Heart left ventricle (tissue), 16 donors: ENCODE data around the gene PRSS33. TPM values are rescaled to one million over a fixed set of nuclear protein-coding genes. Genes with fewer than 3 reads are reported as not detected.

Experiments
- ATAC-seq, 4 donors: fragments of 200-7000 bp; cut with Tn5 transposase; one replicate each; pipeline ENCODE4 v1.9.1; 2020 to 2022; ENCODE audit warnings: moderate library complexity in 4 of 4, mild to moderate bottlenecking in 3 of 4, moderate number of reproducible peaks in 1 of 4
- DNase-seq, 5 donors: peaks; one replicate each; pipeline ENCODE4 v3.0.0-alpha.2; 2020
- H3K27ac ChIP-seq, 12 donors: fragments of 200-600 bp; sonication (generic) in 4 of 12; one replicate each; pipeline versions ENCODE4 v1.5.0 to v1.8.0; 2016 to 2022; ENCODE audit warnings: mild to moderate bottlenecking in 2 of 12
- H3K27me3 ChIP-seq, 9 donors: fragments of 200-600 bp; sonication (generic) in 2 of 9; one replicate each; pipeline versions ENCODE4 v1.5.1 to v1.8.0; 2016 to 2022; ENCODE audit warnings: mild to moderate bottlenecking in 3 of 9
- H3K36me3 ChIP-seq, 9 donors: fragments of 200-600 bp; sonication (generic) in 2 of 9; one replicate each; pipeline versions ENCODE4 v1.5.0 to v1.8.0; 2018 to 2022; ENCODE audit warnings: mild to moderate bottlenecking in 2 of 9
- H3K4me1 ChIP-seq, 12 donors: fragments of 200-600 bp; sonication (generic) in 4 of 12; one replicate each; pipeline versions ENCODE4 v1.5.0 to v1.8.0; 2016 to 2022; ENCODE audit warnings: mild to moderate bottlenecking in 3 of 12
- H3K4me3 ChIP-seq, 12 donors: fragments of 200-600 bp; sonication (generic) in 4 of 12; one replicate each; pipeline versions ENCODE4 v1.5.0 to v1.8.0; 2017 to 2022; ENCODE audit warnings: mild to moderate bottlenecking in 9 of 12, moderate library complexity in 4 of 12
- H3K9me3 ChIP-seq, 12 donors: fragments of 200-600 bp; sonication (generic) in 4 of 12; one replicate each; pipeline versions ENCODE4 v1.5.0 to v1.8.0; 2016 to 2022; ENCODE audit warnings: mild to moderate bottlenecking in 1 of 12
- CTCF ChIP-seq, 12 donors: fragments of 200-600 bp; sonication (generic) in 4 of 12; IDR thresholded peaks; one replicate each; pipeline versions ENCODE4 v1.5.0 to v1.8.0; 2018 to 2022; ENCODE audit warnings: antibody characterized with exemption in 12 of 12, mild to moderate bottlenecking in 5 of 12
- POLR2A ChIP-seq, 2 donors: fragments of 450-650 bp; IDR thresholded peaks; one replicate each; pipeline ENCODE4 v1.6.1; 2017; ENCODE audit warnings: antibody characterized with exemption in 2 of 2, mild to moderate bottlenecking in 2 of 2, moderate library complexity in 2 of 2
- WGBS, 4 donors: extraction: QIAGEN DNeasy Blood & Tissue Kit in 2 of 4; methylation state at CpG; one replicate each; pipeline versions ENCODE4 v1.1.5 to v1.1.7; 2013 to 2018; 5-methylcytosine and 5-hydroxymethylcytosine counted together
- intact Hi-C, 10 donors: fragments of 100-400 bp; cut with DNase I; formaldehyde crosslinking; loops; one replicate each; pipeline versions ENCODE4 v1.11.1 to v1.14.2; 2022
- polyA plus RNA-seq, 2 donors: library from polyadenylated mRNA; stranded (reverse); fragments of 200-250 nt; gene quantifications; one replicate each; pipeline ENCODE4 v1.2.3, GENCODE V29; 2013
- total RNA-seq, 9 donors: library from RNA; depleted of rRNA in 2 of 9; stranded (reverse); fragments of >200 nt in 2 of 9; fragmentation: NEBNext Ultra II Directional in 3 of 9; extraction: Animal tissue kit (Norgen Biotek cat#: 25700) in 3 of 9; gene quantifications; one replicate each; pipeline versions ENCODE4 v1.1.0 to v1.2.4, GENCODE V29; 2016 to 2023
- donor health status: ischemic (EF 13 %, LVEDD 7.1; RV severe dilation, severe dysfunction).
- donor health status: healthy with polysubstance abuse.
- donor health status: DM: no; HTN: yes; CAD: no.
- donor health status: DM: no; HTN: no; CAD: no.
- donor health status: ischemic (EF 25% LVEDD 6.9; RV normal size, moderate dysfunction).
- donor health status: ischemic (EF 25% LVEDD 5.7; RV mildly dilated, moderate dysfunction).
- donor health status: healthy.
- donor health status: DM: yes; HTN: yes; CAD: no.
- donor health status: ischemic (EF 35%, LVEDD 5.7; RV mildly dilated, moderate dysfunction).
- donor health status: nonischemic (EF 11% LVEDD 7.7; RV severe dilation, severe dysfunction).
- donor health status: DM: yes; HTN: yes; CAD: no.
- donor health status: PGD.
- donor health status: ischemic (EF 29% LVEDD 5.4; RV normal size, mild dysfunction).
- donor health status: nonischemic (EF 23%, LVEDD 6.1; RV moderate dilation, normal function).

PRSS33 gene
- total and polyA plus RNA-seq, 11 donors = not detected

DNA sequence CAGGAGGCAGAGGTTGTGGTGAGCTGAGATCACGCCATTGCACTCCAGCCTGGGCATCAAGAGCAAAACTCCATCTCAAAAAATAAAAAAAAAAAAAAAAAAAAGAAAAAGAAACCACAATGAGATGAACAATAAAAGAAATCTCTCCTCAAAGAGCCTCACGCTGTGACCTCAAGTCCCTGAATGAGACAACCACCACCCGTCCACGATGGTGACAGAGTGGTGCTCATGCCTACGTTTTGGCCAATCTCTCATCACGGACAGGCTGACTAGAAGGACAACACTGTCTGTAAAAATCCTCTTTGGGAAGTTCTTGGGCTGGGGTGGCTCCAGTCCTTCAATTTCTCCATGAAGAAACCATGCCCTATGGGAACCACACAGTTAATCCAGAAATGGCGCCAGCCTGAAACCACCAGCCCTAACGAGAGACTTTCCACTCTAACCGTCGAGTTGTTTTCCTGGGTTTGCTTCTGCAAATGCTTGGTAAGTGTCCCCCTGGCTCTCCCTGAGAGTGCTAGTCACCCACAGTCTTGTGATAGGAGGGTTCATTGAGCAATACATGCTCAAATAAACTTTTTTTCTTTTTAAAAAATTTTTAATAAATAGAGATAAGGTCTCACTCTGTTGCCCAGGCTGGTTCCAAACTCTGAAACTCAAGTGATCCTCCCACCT lies 52.4 kb downstream of the PRSS33 start:
- 81 to 85% (median 81%) methylated on average over 10 of the region's 10 CpGs for WGBS, 4 donors
- intact Hi-C loops = no loop called here
- no peak for TF ChIP-seq POLR2A (IDR thresholded peaks at IDR 0.05)
- no peak for TF ChIP-seq CTCF (IDR thresholded peaks at IDR 0.05)
- ATAC-seq = no peak
- Histone ChIP-seq H3K27ac (no peak overlapping the region), H3K27me3 (peaks cover 0 to 8% (median 0%) of the 10 kb centered on the region in 9 donors), H3K4me3 (no peak overlapping the region), H3K4me1 (no peaks in the 10 kb centered on the region), H3K9me3 (no peaks in the 10 kb centered on the region), H3K36me3 (no peaks in the 10 kb centered on the region)
- DNase-seq = peak in 1 of 5 donors; percentile 12

Other genes starting within 250 kb of the PRSS33 start
- 10 to 100 TPM; 29.1 to 54.1 (median 40.4) TPM for gene PDPK1, start 249.5 kb downstream of the PRSS33 start, total RNA-seq
- gene PDPK1, start 249.5 kb downstream of the PRSS33 start, polyA plus RNA-seq = 10 to 100 TPM; 12.3 to 32.3 TPM
- 10 to 100 TPM in 6 of 9 donors, 1 to 10 TPM in 3; 9.1 to 24.3 (median 11.1) TPM for gene KCTD5, start 105.0 kb downstream of the PRSS33 start, total RNA-seq
- 10 to 100 TPM in 1 of 2 donors, 1 to 10 TPM in 1; 6.2 to 15.7 TPM for gene KCTD5, start 105.0 kb downstream of the PRSS33 start, polyA plus RNA-seq
- gene PRSS27, start 67.3 kb downstream of the PRSS33 start, total RNA-seq = 1 to 10 TPM in 1 of 9 donors, under 1 TPM in 5, not detected in 3; 0.19 to 1.3 (median 0.53) TPM
- gene PRSS27, start 67.3 kb downstream of the PRSS33 start, polyA plus RNA-seq = under 1 TPM; 0.25 to 0.38 TPM
- gene SRRM2, start 34.9 kb downstream of the PRSS33 start, total RNA-seq = 100 to 1,000 TPM; 112 to 315 (median 233) TPM
- 100 to 1,000 TPM; 196 to 540 TPM for gene SRRM2, start 34.9 kb downstream of the PRSS33 start, polyA plus RNA-seq
- gene ELOB, start 10.3 kb downstream of the PRSS33 start, total RNA-seq = 1,000 to 10,000 TPM in 1 of 9 donors, 100 to 1,000 TPM in 8; 213 to 1,067 (median 294) TPM
- 100 to 1,000 TPM; 462 to 926 TPM for gene ELOB, start 10.3 kb downstream of the PRSS33 start, polyA plus RNA-seq
- gene PRSS41, start 10.9 kb upstream of the PRSS33 start, total RNA-seq = not detected
- gene PRSS41, start 10.9 kb upstream of the PRSS33 start, polyA plus RNA-seq = not detected
- not detected for gene PRSS21, start 29.7 kb upstream of the PRSS33 start, total RNA-seq
- not detected for gene PRSS21, start 29.7 kb upstream of the PRSS33 start, polyA plus RNA-seq
- 1 to 10 TPM in 1 of 9 donors, under 1 TPM in 1, not detected in 7; 0.50 to 3.0 TPM for gene ZG16B, start 42.7 kb upstream of the PRSS33 start, total RNA-seq
- gene ZG16B, start 42.7 kb upstream of the PRSS33 start, polyA plus RNA-seq = not detected
- not detected for gene PRSS22, start 70.6 kb upstream of the PRSS33 start, total RNA-seq
- gene PRSS22, start 70.6 kb upstream of the PRSS33 start, polyA plus RNA-seq = not detected
- gene FLYWCH2, start 95.7 kb upstream of the PRSS33 start, total RNA-seq = 10 to 100 TPM; 20.1 to 64.1 (median 22.6) TPM
- gene FLYWCH2, start 95.7 kb upstream of the PRSS33 start, polyA plus RNA-seq = 10 to 100 TPM; 35.3 to 53.4 TPM
- 10 to 100 TPM; 26.3 to 48.4 (median 34.2) TPM for gene FLYWCH1, start 124.4 kb upstream of the PRSS33 start, total RNA-seq
- 10 to 100 TPM; 28.3 to 29.1 TPM for gene FLYWCH1, start 124.4 kb upstream of the PRSS33 start, polyA plus RNA-seq
- under 1 TPM in 1 of 9 donors, not detected in 8; 0.27 TPM for gene KREMEN2, start 176.7 kb upstream of the PRSS33 start, total RNA-seq
- not detected for gene KREMEN2, start 176.7 kb upstream of the PRSS33 start, polyA plus RNA-seq
- gene PAQR4, start 181.8 kb upstream of the PRSS33 start, total RNA-seq = 10 to 100 TPM in 1 of 9 donors, 1 to 10 TPM in 8; 6.9 to 16.3 (median 9.0) TPM
- 10 to 100 TPM in 1 of 2 donors, 1 to 10 TPM in 1; 8.1 to 15.2 TPM for gene PAQR4, start 181.8 kb upstream of the PRSS33 start, polyA plus RNA-seq
- gene PKMYT1, start 192.9 kb upstream of the PRSS33 start, total RNA-seq = 10 to 100 TPM in 1 of 9 donors, 1 to 10 TPM in 4, under 1 TPM in 4; 0.72 to 11.9 (median 1.2) TPM
- 1 to 10 TPM; 1.3 to 2.5 TPM for gene PKMYT1, start 192.9 kb upstream of the PRSS33 start, polyA plus RNA-seq
- gene CLDN9, start 225.4 kb upstream of the PRSS33 start, total RNA-seq = 1 to 10 TPM in 2 of 9 donors, under 1 TPM in 7; 0.13 to 2.0 (median 0.75) TPM
- gene CLDN9, start 225.4 kb upstream of the PRSS33 start, polyA plus RNA-seq = 1 to 10 TPM in 1 of 2 donors, under 1 TPM in 1; 0.62 to 1.7 TPM
- gene CLDN6, start 230.6 kb upstream of the PRSS33 start, total RNA-seq = not detected
- gene CLDN6, start 230.6 kb upstream of the PRSS33 start, polyA plus RNA-seq = under 1 TPM in 1 of 2 donors, not detected in 1; 0.04 TPM
- gene TNFRSF12A, start 232.8 kb upstream of the PRSS33 start, total RNA-seq = 100 to 1,000 TPM in 3 of 9 donors, 10 to 100 TPM in 6; 27.8 to 289 (median 92.4) TPM
- 100 to 1,000 TPM; 260 to 824 TPM for gene TNFRSF12A, start 232.8 kb upstream of the PRSS33 start, polyA plus RNA-seq
- 10 to 100 TPM; 32.8 to 66.7 (median 50.5) TPM for gene HCFC1R1, start 236.4 kb upstream of the PRSS33 start, total RNA-seq
- gene HCFC1R1, start 236.4 kb upstream of the PRSS33 start, polyA plus RNA-seq = 100 to 1,000 TPM in 1 of 2 donors, 10 to 100 TPM in 1; 54.6 to 189 TPM
- gene THOC6, start 236.5 kb upstream of the PRSS33 start, total RNA-seq = 10 to 100 TPM in 4 of 9 donors, 1 to 10 TPM in 5; 6.9 to 14.0 (median 9.4) TPM
- 10 to 100 TPM; 15.4 to 23.0 TPM for gene THOC6, start 236.5 kb upstream of the PRSS33 start, polyA plus RNA-seq
- gene BICDL2, start 249.4 kb upstream of the PRSS33 start, total RNA-seq = not detected
- gene BICDL2, start 249.4 kb upstream of the PRSS33 start, polyA plus RNA-seq = under 1 TPM in 1 of 2 donors, not detected in 1; 0.07 TPM